ENCODE measurements around the gene ZNF865.

- TF ChIP-seq CTCF (IDR thresholded peaks at IDR 0.05), result no peak
- TF ChIP-seq POLR2A (IDR thresholded peaks at IDR 0.05), result no peak
Measured at GRCh38 chr19:55660991-55661390, 55.5 kb downstream of the ZNF865 start.

Data from body of pancreas (tissue), 4 donors.